ENCODE results near the gene LYRM7.

LYRM7 gene

DNA sequence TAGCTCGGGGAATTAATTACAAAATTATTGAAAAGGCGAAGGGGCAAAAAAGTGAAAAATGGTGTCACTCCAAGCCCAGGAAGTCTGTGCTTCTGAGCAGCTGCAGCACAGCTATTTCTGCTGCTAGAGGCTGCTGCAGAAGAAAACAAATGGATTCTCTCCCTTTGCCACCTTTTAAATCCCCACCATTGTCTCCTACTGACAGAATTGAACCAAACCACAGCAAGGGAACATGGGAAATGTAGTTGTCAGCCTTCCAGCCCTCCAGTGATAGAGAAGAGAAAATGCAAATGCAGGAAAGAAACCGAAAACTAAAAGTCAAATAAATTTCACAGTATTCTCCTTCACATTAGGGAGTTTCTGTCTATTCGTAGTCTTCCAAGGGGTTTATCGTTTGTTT is 59.7 kb downstream of the LYRM7 start:
- TF ChIP-seq, protein P1, sequence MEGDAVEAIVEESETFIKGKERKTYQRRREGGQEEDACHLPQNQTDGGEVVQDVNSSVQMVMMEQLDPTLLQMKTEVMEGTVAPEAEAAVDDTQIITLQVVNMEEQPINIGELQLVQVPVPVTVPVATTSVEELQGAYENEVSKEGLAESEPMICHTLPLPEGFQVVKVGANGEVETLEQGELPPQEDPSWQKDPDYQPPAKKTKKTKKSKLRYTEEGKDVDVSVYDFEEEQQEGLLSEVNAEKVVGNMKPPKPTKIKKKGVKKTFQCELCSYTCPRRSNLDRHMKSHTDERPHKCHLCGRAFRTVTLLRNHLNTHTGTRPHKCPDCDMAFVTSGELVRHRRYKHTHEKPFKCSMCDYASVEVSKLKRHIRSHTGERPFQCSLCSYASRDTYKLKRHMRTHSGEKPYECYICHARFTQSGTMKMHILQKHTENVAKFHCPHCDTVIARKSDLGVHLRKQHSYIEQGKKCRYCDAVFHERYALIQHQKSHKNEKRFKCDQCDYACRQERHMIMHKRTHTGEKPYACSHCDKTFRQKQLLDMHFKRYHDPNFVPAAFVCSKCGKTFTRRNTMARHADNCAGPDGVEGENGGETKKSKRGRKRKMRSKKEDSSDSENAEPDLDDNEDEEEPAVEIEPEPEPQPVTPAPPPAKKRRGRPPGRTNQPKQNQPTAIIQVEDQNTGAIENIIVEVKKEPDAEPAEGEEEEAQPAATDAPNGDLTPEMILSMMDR (conservative IDR thresholded peaks at IDR 0.05): no peak
- no peak for TF ChIP-seq ZFX (IDR thresholded peaks at IDR 0.05)
- no peak overlapping the region for H3K27ac ChIP-seq

DNA sequence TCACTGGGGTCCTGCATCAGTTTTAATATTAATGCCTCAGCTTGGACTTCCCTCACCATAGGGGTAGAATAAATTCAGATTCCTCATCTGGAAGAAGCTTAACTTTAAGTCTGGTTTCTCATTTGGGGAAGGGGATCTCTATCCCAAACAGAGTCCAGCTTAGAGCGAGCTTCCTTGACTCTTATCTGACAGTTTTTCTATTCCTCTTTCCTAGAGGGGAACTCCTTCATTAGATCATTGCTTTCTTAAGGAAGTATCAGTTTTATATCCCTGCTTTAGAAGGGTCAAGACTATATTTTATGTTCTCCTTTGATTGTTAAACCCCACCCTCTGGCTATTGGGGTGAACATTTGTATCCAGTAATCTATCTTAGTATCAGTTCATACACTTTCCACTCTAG is 68.9 kb downstream of the LYRM7 start:
- TF ChIP-seq, protein P1 (conservative IDR thresholded peaks at IDR 0.05): no peak
- no peak for TF ChIP-seq ZFX (IDR thresholded peaks at IDR 0.05)

DNA sequence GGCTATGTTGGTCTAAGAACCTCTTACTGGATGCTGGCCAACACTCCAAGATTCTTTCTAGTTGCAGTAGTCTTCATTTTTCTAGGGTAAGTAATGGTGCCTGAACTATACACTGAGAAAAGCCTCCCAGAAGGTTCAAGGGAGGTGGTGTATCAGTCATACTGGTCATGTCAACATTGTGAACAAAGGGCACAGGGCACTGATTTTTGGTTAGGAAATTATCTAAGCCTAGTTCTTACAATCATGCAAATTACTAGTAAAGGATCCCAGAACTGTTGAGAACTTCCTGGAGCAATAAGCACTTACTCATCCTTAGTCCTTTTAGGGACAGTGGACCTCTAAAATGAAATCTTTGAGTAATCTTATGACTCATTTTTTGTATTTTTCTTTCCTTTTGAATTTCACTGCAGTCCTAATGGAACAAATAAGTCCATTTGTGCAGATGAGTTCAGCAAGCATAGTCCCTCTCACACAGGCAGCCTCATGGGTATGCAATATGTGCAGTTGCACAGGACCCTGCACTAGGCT is 72.0 kb downstream of the LYRM7 start:
- no peak overlapping the region for H3K27ac ChIP-seq
- TF ChIP-seq, protein P1 (conservative IDR thresholded peaks at IDR 0.05): no peak
- no peak for TF ChIP-seq ZFX (IDR thresholded peaks at IDR 0.05)

More for the DNA sequence above, 68.9 kb downstream of the LYRM7 start:
- H3K27ac ChIP-seq: no peak overlapping the region

DNA sequence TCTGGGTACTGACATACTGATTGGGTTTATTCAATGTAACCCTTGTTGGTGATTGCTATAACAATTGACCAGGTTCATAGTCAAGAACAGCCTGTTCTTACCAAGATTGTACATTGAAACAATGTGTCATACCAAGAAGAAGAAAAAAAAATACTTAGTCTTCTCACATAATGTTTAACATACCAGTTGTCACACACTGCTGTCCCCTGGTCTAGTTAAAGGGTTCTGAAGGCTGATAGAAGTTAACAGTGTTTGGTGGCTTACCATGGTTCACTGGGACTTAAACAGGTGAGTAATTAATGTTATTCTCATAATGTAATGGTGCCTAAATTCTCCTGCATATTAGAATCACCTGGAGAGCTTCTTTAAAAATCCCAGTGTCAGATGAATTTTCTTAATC is 74.6 kb downstream of the LYRM7 start:
- no peak overlapping the region for H3K27ac ChIP-seq
- TF ChIP-seq, protein P1 (conservative IDR thresholded peaks at IDR 0.05): no peak
- no peak for TF ChIP-seq ZFX (IDR thresholded peaks at IDR 0.05)

DNA sequence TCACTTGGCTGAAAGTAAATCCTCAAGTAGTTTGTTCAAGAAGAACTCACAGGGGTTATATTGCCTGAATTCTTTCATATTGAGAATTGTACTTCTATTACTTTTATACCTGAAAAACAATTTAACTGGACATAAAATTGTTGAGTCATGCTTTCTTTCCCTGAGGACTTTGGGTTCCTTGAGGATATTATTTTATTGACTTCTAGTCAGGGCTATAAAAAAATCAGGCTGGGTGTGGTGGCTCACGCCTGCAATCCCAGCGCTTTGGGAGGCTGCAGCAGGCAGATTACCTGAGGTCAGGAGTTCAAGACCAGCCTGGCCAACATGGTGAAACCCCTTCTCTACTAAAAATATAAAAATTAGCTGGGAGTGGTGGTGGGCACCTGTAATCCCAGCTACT is 75.2 kb downstream of the LYRM7 start:
- H3K27ac ChIP-seq: no peak overlapping the region
- TF ChIP-seq, protein P1 (conservative IDR thresholded peaks at IDR 0.05): no peak
- TF ChIP-seq ZFX (IDR thresholded peaks at IDR 0.05): no peak

DNA sequence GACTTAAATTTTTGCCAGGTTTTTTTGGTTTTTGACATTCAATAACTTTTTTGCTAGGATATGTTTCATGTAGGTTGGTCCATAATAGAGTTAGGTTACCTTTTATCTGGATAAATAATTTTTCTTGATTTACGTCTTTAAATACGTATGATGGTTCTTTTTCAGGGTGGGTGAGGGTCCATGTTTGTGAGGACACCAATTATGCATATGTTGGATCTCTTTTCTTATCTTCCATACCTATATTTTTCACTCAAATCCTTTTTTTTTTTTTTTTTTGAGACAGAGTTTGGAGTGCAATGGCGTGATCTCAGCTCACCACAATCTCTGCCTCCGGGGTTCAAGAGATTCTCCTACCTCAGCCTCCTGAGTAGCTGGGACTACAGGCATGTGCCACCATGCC is 75.8 kb downstream of the LYRM7 start:
- H3K27ac ChIP-seq: no peak overlapping the region
- TF ChIP-seq, protein P1 (conservative IDR thresholded peaks at IDR 0.05): no peak
- no peak for TF ChIP-seq ZFX (IDR thresholded peaks at IDR 0.05)

DNA sequence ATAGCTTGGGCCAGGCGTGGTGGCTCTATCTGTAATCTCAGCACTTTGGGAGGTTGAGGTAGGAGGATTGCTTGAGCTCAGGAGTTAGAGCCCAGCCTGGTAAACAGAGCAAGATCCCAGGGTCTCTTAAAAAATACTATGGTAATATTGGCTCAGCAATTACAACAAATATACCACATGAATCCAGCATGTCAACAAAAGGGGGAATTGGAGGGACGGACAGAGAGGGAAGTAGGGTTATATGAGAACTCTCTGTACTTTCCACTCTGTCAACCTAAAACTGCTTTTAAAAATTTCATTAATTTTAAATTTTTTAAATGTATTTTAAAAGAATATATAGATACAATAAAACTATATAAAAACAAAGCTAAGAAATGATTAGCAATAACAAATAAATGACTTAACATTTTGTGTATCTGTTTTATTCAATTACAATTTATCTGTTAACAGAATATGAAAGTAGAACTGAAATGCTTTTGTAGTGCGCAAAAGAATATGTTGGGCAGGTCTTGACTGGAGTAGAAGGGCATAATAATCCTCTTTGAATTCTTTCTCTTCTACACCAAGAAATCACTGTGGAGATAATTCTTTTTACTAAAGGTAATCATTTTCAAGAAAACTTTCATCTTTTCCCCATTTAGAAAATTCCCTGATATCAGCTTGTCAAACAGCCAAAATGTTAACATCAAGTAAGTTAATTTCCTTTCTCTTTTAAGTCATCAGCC is 80.2 kb downstream of the LYRM7 start:
- TF ChIP-seq, protein P1 (conservative IDR thresholded peaks at IDR 0.05): no peak
- TF ChIP-seq ZFX (IDR thresholded peaks at IDR 0.05): no peak
- H3K27ac ChIP-seq: no peak overlapping the region

Data from C4-2B (cell line).